Transverse colon (tissue), 4 donors: Measurements from ENCODE around the gene EHD4. TPM values are rescaled to one million over a fixed set of nuclear protein-coding genes. Genes with fewer than 3 reads are reported as not detected.

Source experiments
- DNase-seq: peaks from one replicate; pipeline ENCODE4 v3.0.0-alpha.2; 2019
- H3K27ac ChIP-seq, 4 donors: fragments of 200-600 bp; sonication (generic); 2 replicates each; pipeline ENCODE4 v1.5.1; 2016 to 2018; ENCODE audit warnings: inconsistent platforms in 4 of 4
- H3K27me3 ChIP-seq: fragments of 200-600 bp; sonication (generic); 2 replicates; pipeline ENCODE4 v1.5.1; 2017; ENCODE audit warnings: inconsistent platforms
- H3K36me3 ChIP-seq, 4 donors: fragments of 200-600 bp; sonication (generic); 2 replicates each; pipeline ENCODE4 v1.5.1; 2017 to 2019; ENCODE audit warnings: inconsistent platforms in 4 of 4
- H3K4me1 ChIP-seq, 4 donors: fragments of 200-600 bp; sonication (generic); 2 replicates each; pipeline ENCODE4 v1.5.1; 2017 to 2020; ENCODE audit warnings: inconsistent platforms in 4 of 4
- H3K4me3 ChIP-seq, 4 donors: fragments of 200-600 bp; sonication (generic); 1 replicate in 1 of 4; 2 replicates in 3 of 4; pipeline versions ENCODE4 v1.5.1 to v1.6.1; 2017 to 2019; ENCODE audit warnings: inconsistent platforms in 4 of 4
- H3K9me3 ChIP-seq, 2 donors: fragments of 200-600 bp; sonication (generic); 2 replicates each; pipeline ENCODE4 v1.5.1; 2017 to 2019; ENCODE audit warnings: inconsistent platforms in 2 of 2
- CTCF ChIP-seq, 5 experiments: fragments of 200-600 bp in 3 of 5; fragments of 450-650 bp in 2 of 5; sonication (generic) in 3 of 5; IDR thresholded peaks; 1 replicate in 2 of 5; 2 replicates in 3 of 5; pipeline ENCODE4 v1.5.1; 2016 to 2017; ENCODE audit warnings: antibody characterized with exemption in 5 of 5, inconsistent platforms in 3 of 5, mild to moderate bottlenecking in 2 of 5, moderate library complexity in 1 of 5
- EP300 ChIP-seq: sonication (generic); formaldehyde crosslinking; IDR thresholded peaks from one replicate; pipeline ENCODE4 v1.6.1; 2017; ENCODE audit warnings: antibody characterized with exemption, low read depth
- POLR2A ChIP-seq: fragments of 450-650 bp; IDR thresholded peaks from one replicate; pipeline ENCODE4 v1.6.1; 2016; ENCODE audit warnings: antibody characterized with exemption, mild to moderate bottlenecking, moderate library complexity
- POLR2AphosphoS5 ChIP-seq, 3 donors: sonication (generic); formaldehyde crosslinking; IDR thresholded peaks; one replicate each; pipeline ENCODE4 v1.6.1; 2016; ENCODE audit warnings: antibody characterized with exemption in 3 of 3
- WGBS, 2 donors: methylation state at CpG; one replicate each; pipeline ENCODE4 v1.1.5; 2018; ENCODE audit warnings: low coverage in 1 of 2; 5-methylcytosine and 5-hydroxymethylcytosine counted together
- in situ Hi-C, 4 donors: fragments of 200-750 bp; cut with MboI; loops; one replicate each; pipeline versions ENCODE4 v1.15.0 to v1.15.1; 2017; ENCODE audit warnings: low sequenced_read_pairs in 3 of 4, low pct_ligation_motif_present in 1 of 4, low pct_unique_long_range_greater_than_20kb in 1 of 4
- intact Hi-C: fragments of 100-400 bp; cut with DNase I; formaldehyde crosslinking; loops from one replicate; pipeline ENCODE4 v1.15.1; 2023; ENCODE audit warnings: low total_unique reads
- total RNA-seq, 4 donors: library from RNA; depleted of rRNA; stranded (reverse); fragments of >200 nt; gene quantifications; one replicate each; pipeline ENCODE4 v1.1.0, GENCODE V29; 2016

The EHD4 gene
- total RNA-seq, 4 donors from 2014 or later: 16.9 to 55.4 (median 35.5) TPM

GRCh38 chr15:41999290-42000285 is 27.2 kb upstream of the EHD4 start:
- H3K27ac ChIP-seq: no peak overlapping the region
- in situ Hi-C loops (loop anchor here in 3 of 4 donors (10.0 kb wide), 2 partner anchors 65 to 135 kb away; no protein-coding TSS in a partner anchor), intact Hi-C loops (no loop called here)
- DNase-seq: no peak
- 40 to 89% methylated on average over 1 to 13 of the region's 15 CpGs for WGBS, 2 donors
- no peaks in the 10 kb centered on the region for H3K9me3 ChIP-seq
- H3K36me3 ChIP-seq: no peaks in the 10 kb centered on the region
- H3K4me3 ChIP-seq: no peak overlapping the region
- H3K27me3 ChIP-seq: peaks cover 3% of the 10 kb centered on the region
- H3K4me1 ChIP-seq: no peaks in the 10 kb centered on the region
- TF ChIP-seq POLR2A: no peak

- H3K27ac ChIP-seq: no peak overlapping the region
- intact Hi-C loops: no loop called here
- in situ Hi-C loops: loop anchor here in 3 of 4 donors (10.0 kb wide), 2 partner anchors 67 to 137 kb away; no protein-coding TSS in a partner anchor
- no peak overlapping the region for H3K4me3 ChIP-seq
- H3K27me3 ChIP-seq: peaks cover 3% of the 10 kb centered on the region
- no peak for TF ChIP-seq POLR2AphosphoS5 (IDR thresholded peaks at IDR 0.05)
- TF ChIP-seq EP300: no peak
- TF ChIP-seq CTCF (IDR thresholded peaks at IDR 0.05): no peak
- TF ChIP-seq POLR2A: no peak
- no peaks in the 10 kb centered on the region for H3K9me3 ChIP-seq
- 85 to 88% methylated on average over 3 of the region's 3 CpGs for WGBS, 2 donors
- DNase-seq: no peak
- H3K36me3 ChIP-seq: no peaks in the 10 kb centered on the region
- no peaks in the 10 kb centered on the region for H3K4me1 ChIP-seq
These were observed 25.5 kb upstream of the EHD4 start for GRCh38 chr15:41997845-41998244.

- H3K9me3 ChIP-seq: no peaks in the 10 kb centered on the region
- H3K4me3 ChIP-seq: no peak overlapping the region
- H3K27ac ChIP-seq: no peak overlapping the region
- in situ Hi-C loops (loop anchor here in 3 of 4 donors (10.0 kb wide), 2 partner anchors 68 to 138 kb away; no protein-coding TSS in a partner anchor), intact Hi-C loops (no loop called here)
- no peaks in the 10 kb centered on the region for H3K4me1 ChIP-seq
- no peak for DNase-seq
- H3K27me3 ChIP-seq: peaks cover 3% of the 10 kb centered on the region
- TF ChIP-seq POLR2A: no peak
- H3K36me3 ChIP-seq: no peaks in the 10 kb centered on the region
- WGBS, 2 donors: 40 to 91% methylated on average over 1 to 13 of the region's 13 CpGs
These were observed 24.7 kb upstream of the EHD4 start for GRCh38 chr15:41996921-41997592.

- intact Hi-C loops: no loop called here
- no peaks in the 10 kb centered on the region for H3K36me3 ChIP-seq
- no peak for TF ChIP-seq EP300
- no peak for TF ChIP-seq POLR2A
- TF ChIP-seq CTCF (IDR thresholded peaks at IDR 0.05): no peak
- no peak for TF ChIP-seq POLR2AphosphoS5 (IDR thresholded peaks at IDR 0.05)
- 88 to 90% methylated on average over 2 to 10 of the region's 10 CpGs for WGBS, 2 donors
- no peak overlapping the region for H3K4me3 ChIP-seq
- no peaks in the 10 kb centered on the region for H3K4me1 ChIP-seq
- in situ Hi-C loops: loop anchor here in 3 of 4 donors (10.0 kb wide), 2 partner anchors 68 to 138 kb away; no protein-coding TSS in a partner anchor
- DNase-seq: no peak
- H3K27me3 ChIP-seq: peaks cover 3% of the 10 kb centered on the region
- H3K9me3 ChIP-seq: no peaks in the 10 kb centered on the region
- no peak overlapping the region for H3K27ac ChIP-seq
These were observed 24.0 kb upstream of the EHD4 start for GRCh38 chr15:41996376-41996775.

GRCh38 chr15:41995476-41995855 is 23.1 kb upstream of the EHD4 start:
- WGBS, 2 donors: 97% methylated on average over 7 of the region's 7 CpGs; no CpG with 5 or more reads in 1 of the 2 donors
- in situ Hi-C loops: loop anchor here in 3 of 4 donors (10.0 kb wide), 2 partner anchors 69 to 139 kb away; no protein-coding TSS in a partner anchor
- H3K27me3 ChIP-seq: peaks cover 2% of the 10 kb centered on the region

More at GRCh38 chr15:41995476-41995855, 23.1 kb upstream of the EHD4 start:
- H3K36me3 ChIP-seq: no peaks in the 10 kb centered on the region
- H3K4me1 ChIP-seq: no peaks in the 10 kb centered on the region
- intact Hi-C loops: no loop called here
- H3K4me3 ChIP-seq: no peak overlapping the region
- TF ChIP-seq POLR2A (no peak), POLR2AphosphoS5 (IDR thresholded peaks at IDR 0.05) (no peak), EP300 (no peak), CTCF (IDR thresholded peaks at IDR 0.05) (no peak)
- DNase-seq: no peak
- no peaks in the 10 kb centered on the region for H3K9me3 ChIP-seq
- no peak overlapping the region for H3K27ac ChIP-seq
